Gastroesophageal sphincter (tissue), 3 donors: ENCODE measurements around the gene RBBP6.

ENCODE experiments used
- CTCF ChIP-seq, 4 experiments: fragments of 200-600 bp in 2 of 4; fragments of 450-650 bp in 2 of 4; sonication (generic) in 1 of 4; IDR thresholded peaks; one replicate each; pipeline ENCODE4 v1.5.1; 2017 to 2019; ENCODE audit warnings: antibody characterized with exemption in 4 of 4, mild to moderate bottlenecking in 2 of 4, moderate library complexity in 2 of 4
- EP300 ChIP-seq: sonication (generic); formaldehyde crosslinking; IDR thresholded peaks from one replicate; pipeline ENCODE4 v1.6.1; 2017; ENCODE audit warnings: antibody characterized with exemption, mild to moderate bottlenecking
- POLR2A ChIP-seq, 2 donors: fragments of 450-650 bp; IDR thresholded peaks; one replicate each; pipeline ENCODE4 v1.6.1; 2017; ENCODE audit warnings: antibody characterized with exemption in 2 of 2, mild to moderate bottlenecking in 2 of 2, moderate library complexity in 1 of 2
- POLR2AphosphoS5 ChIP-seq: sonication (generic); formaldehyde crosslinking; IDR thresholded peaks from one replicate; pipeline ENCODE4 v1.6.1; 2017; ENCODE audit warnings: antibody characterized with exemption

- no peak for TF ChIP-seq CTCF (IDR thresholded peaks at IDR 0.05)
- TF ChIP-seq POLR2A (IDR thresholded peaks at IDR 0.05) = no peak
- no peak for TF ChIP-seq POLR2AphosphoS5
- no peak for TF ChIP-seq EP300
Measured at GRCh38 chr16:24572069-24572468, 32.7 kb downstream of the RBBP6 start.
